HG02763 (cell line): ENCODE data around the gene MB21D2.
A peak's percentile ranks its signal among the peaks of the same experiment; 100 is the strongest.
"Not testable (repeated sequence)": the region's sequence is repeated elsewhere in the genome, so short reads cannot be mapped to it uniquely, and the experiment has no call there.

ENCODE experiments used
- ATAC-seq: cut with Tn5 transposase; IDR thresholded peaks from one replicate; pipeline ENCODE4 v1.9.1; 2021; ENCODE audit warnings: mild to moderate bottlenecking, moderate library complexity; ENCODE audit not compliant: unreplicated experiment

Gene MB21D2, protein sequence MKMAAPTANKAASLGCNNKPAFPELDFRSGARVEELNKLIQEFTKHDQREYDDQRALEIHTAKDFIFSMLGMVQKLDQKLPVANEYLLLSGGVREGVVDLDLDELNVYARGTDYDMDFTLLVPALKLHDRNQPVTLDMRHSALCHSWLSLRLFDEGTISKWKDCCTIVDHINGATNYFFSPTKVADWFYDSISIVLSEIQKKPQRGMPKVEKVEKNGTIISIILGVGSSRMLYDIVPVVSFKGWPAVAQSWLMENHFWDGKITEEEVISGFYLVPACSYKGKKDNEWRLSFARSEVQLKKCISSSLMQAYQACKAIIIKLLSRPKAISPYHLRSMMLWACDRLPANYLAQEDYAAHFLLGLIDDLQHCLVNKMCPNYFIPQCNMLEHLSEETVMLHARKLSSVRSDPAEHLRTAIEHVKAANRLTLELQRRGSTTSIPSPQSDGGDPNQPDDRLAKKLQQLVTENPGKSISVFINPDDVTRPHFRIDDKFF

DNA sequence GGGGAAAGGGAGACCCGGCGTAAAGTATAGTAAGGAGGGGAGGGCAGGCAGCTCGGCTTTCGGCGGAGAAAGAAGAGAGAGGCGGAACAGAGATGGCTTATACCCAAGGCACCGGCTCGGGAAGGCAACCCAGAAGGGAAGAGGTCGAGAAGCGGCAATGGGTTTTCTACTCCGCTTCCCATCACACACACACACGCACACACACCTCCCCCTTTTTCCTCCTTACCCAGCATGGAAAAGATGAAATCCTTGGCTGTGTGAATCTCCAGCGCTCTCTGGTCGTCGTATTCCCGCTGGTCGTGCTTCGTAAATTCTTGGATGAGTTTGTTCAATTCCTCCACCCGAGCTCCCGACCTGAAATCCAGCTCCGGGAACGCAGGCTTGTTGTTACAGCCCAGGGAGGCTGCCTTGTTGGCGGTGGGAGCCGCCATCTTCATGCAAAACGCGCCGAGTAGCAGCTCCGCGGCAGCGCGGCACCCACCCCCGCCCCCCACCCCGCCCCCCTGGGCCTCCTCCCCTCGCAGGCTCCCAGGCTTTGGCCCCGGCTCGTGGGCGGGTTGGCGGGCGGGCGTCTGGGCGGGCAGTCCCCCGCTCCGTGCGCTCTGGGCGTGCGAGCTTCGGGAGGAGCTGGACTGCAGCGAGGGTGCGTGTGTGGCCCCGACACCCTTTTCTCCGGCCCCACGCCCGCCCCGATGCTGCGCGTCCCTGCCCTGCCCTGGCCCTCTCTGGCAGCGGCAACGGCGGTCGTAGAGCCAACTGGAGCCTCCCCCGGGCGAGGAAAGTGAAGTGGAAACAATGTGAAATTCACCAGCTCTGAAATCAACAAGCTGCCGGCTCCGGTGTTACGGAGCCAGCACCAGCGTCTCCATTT, at the start of gene MB21D2:
MB21D2 (minus strand) TSS at position 453 of the 871 bp plus-strand sequence; CDS start at position 437, 16 bp downstream.
- ATAC-seq, result peak; percentile 61

GRCh38 chr3:192964959-192965719, 47.5 kb upstream of the MB21D2 start:
- not testable (repeated sequence) for ATAC-seq

DNA sequence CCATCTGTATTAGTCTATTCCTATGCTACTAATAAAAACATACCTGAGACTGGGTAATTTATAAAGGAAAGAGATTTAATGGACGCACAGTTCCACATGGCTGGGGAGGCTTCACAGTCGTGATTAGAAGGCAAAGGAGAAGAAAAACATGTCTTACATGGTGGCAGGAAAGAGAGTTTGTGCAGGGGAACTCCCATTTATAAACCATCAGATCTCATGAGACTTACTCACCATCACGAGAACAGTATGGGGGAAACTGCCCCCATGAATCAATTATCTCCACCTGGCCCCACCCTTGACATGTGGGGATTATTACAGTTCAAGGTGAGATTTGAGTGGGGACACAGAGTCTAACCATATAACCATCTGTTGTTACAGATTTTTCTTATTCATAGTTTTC, 42.1 kb upstream of the MB21D2 start:
- ATAC-seq, result no peak

GRCh38 chr3:192958219-192958872, 40.7 kb upstream of the MB21D2 start:
- ATAC-seq, result no peak

DNA sequence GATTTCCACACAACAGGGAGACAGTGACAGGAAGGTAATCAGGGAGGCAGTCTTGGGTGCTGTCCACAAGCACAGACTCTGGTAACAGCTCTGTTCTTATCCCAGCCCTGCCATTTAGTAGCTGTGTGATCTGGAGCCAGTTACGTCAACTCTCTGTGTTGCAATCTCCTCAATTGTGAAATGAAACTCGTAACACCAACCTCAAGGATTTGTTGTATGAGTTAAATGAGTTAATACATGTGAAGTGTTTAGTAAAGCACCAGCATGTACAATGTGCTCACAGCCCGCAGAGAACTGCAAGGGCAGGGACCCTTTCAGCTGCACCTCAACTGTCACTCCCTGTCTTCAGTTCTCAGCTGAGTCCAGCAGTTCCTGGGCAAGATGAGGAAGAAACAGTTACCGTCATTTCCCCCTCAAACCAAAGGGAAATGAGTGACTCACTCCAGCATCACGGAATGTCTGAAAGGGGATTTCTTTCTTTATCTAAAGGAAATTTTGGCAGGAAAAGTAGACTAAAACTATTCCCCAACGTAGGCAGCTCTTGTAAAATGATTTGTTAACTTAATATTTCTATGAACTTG, 39.9 kb upstream of the MB21D2 start:
- ATAC-seq, result no peak

DNA sequence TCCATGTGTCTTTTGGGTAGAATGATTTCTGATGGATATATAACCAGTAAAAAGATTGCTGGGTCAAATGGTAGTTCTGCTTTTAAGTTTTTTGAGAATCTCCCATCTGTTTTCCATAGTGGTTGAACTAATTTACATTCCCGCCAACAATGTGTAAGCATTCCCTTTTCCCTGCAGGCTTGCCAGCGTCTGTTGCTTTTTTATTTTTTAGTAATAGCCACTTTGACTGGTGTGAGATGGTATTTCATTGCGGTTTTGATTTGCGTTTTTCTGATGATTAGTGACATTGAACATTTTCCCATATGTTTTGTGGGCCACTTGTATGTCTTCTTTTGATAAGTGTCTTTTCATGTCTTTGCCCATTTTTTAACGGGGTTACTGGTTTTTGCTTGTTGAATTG, 36.3 kb upstream of the MB21D2 start:
- no peak for ATAC-seq

DNA sequence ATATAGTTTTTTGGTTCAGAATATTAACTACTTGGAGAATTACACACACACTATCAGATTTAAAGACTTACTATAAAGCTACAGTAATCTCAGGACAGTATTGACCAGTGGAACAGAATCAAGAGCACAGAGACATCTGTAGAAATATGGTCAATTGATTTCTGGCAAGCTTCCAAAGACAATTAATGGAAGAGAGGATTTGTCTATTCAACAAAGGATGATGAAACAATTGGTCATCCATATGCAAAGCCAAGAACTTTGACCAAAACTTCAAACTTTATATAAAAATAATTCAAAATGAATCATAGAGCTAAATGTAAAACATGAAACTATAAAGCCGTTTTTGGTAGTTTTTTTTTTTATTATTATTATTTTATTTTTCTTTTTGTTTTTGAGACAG, 29.8 kb upstream of the MB21D2 start:
- no peak for ATAC-seq

- ATAC-seq, result no peak
Measured at GRCh38 chr3:192943393-192943792, 25.7 kb upstream of the MB21D2 start.

- ATAC-seq, result no peak
Measured at GRCh38 chr3:192942625-192943024, 25.0 kb upstream of the MB21D2 start.

- no peak for ATAC-seq
Measured at GRCh38 chr3:192940129-192940528, 22.5 kb upstream of the MB21D2 start.

GRCh38 chr3:192935441-192935840, 17.8 kb upstream of the MB21D2 start:
- no peak for ATAC-seq

GRCh38 chr3:192933779-192934460, 16.3 kb upstream of the MB21D2 start:
- no peak for ATAC-seq

DNA sequence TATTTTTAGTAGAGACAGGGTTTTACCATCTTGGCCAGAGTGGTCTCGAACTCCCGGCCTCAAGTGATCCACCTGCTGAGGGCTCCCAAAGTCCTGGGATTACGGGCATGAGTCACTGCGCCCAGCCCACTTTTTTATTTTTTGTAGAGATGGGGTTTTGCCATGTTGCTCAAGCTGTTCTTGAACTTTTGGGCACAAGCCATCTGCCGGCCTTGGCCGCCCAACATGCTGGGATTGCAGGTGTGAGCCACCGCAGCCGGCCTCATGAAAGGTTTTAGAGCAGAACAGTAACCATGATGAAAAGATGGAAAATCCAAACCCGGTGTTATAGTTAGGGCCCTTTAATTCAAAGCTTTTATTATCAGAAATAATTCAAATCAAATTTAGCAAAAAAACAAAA, 15.6 kb upstream of the MB21D2 start:
- no peak for ATAC-seq

DNA sequence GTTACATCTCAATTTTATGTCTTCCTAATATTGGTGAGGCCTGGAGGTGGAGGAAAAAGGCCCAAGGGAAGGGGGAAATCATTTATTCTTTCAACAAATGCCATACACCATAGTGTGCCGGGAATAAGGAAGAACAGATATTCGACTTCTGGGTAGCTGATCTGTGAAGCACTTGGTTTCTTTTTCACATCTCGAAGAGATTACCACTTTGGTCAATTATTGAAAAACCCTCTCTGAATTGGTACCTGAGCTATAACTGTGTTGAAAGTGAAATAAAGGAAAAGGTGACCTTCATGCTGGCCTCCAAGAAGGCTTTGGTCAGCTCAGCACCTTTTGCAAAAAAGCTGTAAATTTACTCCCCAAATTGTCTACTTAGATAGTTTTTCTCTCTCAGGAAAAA, 14.2 kb upstream of the MB21D2 start:
- ATAC-seq, result peak; percentile 72

DNA sequence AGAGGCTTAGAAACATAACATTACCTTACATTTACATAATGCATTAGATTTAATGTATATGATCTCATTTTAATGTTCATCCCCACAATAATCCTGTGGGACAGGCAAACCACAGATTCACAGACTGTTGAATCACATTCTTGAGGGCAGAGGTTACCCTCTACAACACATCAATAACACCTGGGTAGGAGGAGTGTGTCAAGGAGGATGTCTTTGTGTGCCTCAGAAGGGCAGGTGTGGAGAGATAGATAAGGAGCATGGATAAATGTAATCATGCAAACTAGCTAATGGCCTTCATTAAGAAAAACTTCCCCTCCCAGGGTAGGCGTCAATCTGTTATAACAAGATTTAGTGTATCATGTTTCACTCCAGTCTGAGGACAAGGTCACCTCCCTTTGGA, 12.9 kb upstream of the MB21D2 start:
- ATAC-seq, result no peak

DNA sequence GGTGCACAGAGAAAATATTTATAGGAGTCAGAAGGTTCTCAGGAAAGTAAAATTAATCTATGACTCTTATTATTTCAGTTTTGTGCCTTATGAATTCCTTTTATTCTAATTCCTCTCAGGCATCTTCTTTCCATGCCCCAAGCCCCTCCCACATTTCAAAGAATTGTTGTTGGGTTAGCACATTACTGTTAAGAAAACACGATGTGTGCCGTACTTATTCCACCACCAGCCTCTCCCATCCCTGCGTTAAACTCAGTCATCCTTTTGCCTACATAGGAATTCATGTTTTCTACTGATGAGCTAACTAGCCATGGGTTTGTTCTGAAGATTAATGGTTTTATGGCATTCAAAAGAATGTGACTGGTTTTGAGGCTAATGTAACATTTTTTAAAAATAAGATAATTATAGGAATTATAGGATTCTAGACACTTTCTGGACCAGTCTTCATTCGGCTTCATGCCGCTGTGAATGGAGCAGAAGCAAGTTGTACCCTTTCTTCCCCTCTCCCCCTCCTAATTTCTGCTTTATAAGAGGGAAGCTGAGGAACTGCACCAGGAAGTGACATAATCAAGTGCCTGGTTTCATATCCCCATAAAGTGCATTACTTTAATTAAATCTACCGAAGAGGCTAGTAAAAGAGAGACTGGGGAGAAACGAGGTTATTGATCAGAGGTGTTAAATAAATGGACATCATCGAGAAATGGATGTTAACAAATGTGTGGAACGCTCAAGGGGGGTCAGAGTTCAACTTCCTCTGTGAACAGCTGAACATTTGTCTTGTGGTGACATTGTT, 12.3 kb upstream of the MB21D2 start:
- ATAC-seq, result no peak

DNA sequence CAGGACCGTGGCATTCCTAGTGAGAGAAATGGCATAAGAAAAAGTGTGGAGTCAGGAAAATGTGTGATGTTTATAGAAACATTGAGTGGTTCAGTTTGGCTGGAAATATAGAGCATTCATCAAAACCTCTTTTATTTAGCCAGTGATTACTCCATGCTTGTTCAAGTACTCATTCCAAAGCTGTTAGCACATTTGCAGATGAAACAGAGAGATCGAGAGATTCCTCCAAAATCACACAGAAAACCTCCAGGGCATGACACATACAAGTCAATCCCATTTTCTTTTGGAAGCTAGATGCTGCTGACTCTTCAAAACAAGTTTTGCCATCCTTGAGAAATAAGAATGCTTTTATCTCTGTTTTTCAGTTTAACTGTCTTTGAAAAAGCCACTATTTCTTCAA, 11.5 kb upstream of the MB21D2 start:
- no peak for ATAC-seq

GRCh38 chr3:192928720-192929119, 11.1 kb upstream of the MB21D2 start:
- ATAC-seq, result no peak

DNA sequence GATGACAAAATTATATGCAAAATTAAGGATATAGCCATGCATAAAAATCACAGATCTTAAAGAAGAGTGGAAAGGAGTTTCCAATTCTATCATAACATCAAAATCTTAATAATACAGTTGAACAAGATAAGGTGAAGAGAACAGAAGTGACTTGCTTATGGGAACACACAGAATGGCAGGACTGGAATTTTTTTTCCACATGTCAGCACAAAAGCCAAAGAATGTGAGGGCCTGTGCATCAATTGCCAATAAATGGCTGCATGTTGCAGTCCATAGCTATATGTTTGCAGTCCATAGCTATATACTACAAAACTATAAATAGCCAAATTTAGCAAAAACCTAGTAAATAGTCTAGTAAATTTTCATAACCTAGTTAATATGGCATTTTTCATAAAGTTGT, 10.4 kb upstream of the MB21D2 start:
- no peak for ATAC-seq
